ENCODE results near the gene LRP6. TPM values are rescaled to one million over a fixed set of nuclear protein-coding genes. Genes with fewer than 3 reads are reported as not detected.

LRP6 gene
- total RNA-seq, 4 donors from 2014 or later: 15.1 to 25.9 (median 22.0) TPM

- no peak for TF ChIP-seq CTCF (IDR thresholded peaks at IDR 0.05)
- no peak for ATAC-seq (ENCODE audit: low FRiP score)
These were observed 9.0 kb upstream of the LRP6 start for GRCh38 chr12:12275874-12276273.

GRCh38 chr12:12273291-12273957 is 6.6 kb upstream of the LRP6 start:
- no peak for DNase-seq (ENCODE audit: low spot score)
- no peak for ATAC-seq (ENCODE audit: low FRiP score)

More at GRCh38 chr12:12275874-12276273, 9.0 kb upstream of the LRP6 start:
- DNase-seq (ENCODE audit: low spot score): no peak

GRCh38 chr12:12272869-12273268 is 6.0 kb upstream of the LRP6 start:
- no peak for TF ChIP-seq CTCF (IDR thresholded peaks at IDR 0.05)
- ATAC-seq (ENCODE audit: low FRiP score): no peak
- no peak for DNase-seq (ENCODE audit: low spot score)

More at GRCh38 chr12:12273291-12273957, 6.6 kb upstream of the LRP6 start:
- no peak for TF ChIP-seq CTCF (IDR thresholded peaks at IDR 0.05)

- no peak for TF ChIP-seq CTCF (IDR thresholded peaks at IDR 0.05)
- ATAC-seq (ENCODE audit: low FRiP score) (no peak), DNase-seq (ENCODE audit: low spot score) (no peak)
These were observed 3.4 kb upstream of the LRP6 start for GRCh38 chr12:12270226-12270625.

- no peak for DNase-seq (ENCODE audit: low spot score)
- TF ChIP-seq CTCF (IDR thresholded peaks at IDR 0.05): no peak
- ATAC-seq (ENCODE audit: low FRiP score): no peak
These were observed 927 bp upstream of the LRP6 start for GRCh38 chr12:12267742-12268200.

GRCh38 chr12:12266389-12266872 is 413 bp downstream of the LRP6 start:
- ATAC-seq (ENCODE audit: low FRiP score) (no peak), DNase-seq (ENCODE audit: low spot score) (no peak)
- no peak for TF ChIP-seq CTCF (IDR thresholded peaks at IDR 0.05)
